Measurements from ENCODE around the gene GPR161. TPM values are rescaled to one million over a fixed set of nuclear protein-coding genes. Genes with fewer than 3 reads are reported as not detected.
"Not testable (repeated sequence)": the region's sequence is repeated elsewhere in the genome, so short reads cannot be mapped to it uniquely, and the experiment has no call there.

Gene GPR161
- total RNA-seq: 1 to 10 TPM; 2.7 to 9.0 (median 6.6) TPM

GRCh38 chr1:168136709-168137514, at the start of gene GPR161:
Gene GPR161 (minus strand): TSS chr1:168136930. CDS start chr1:168104850, 32,080 bp downstream.
- peak within 1 kb of the TSS; percentile 56 to 89 (median 68) for H3K4me3 ChIP-seq
- H3K4me1 ChIP-seq: peaks cover 0 to 35% (median 11%) of the 10 kb centered on the region in 4 donors
- H3K9me3 ChIP-seq: no peaks in the 10 kb centered on the region
- 0 to 1% methylated on average over 30 of the region's 86 CpGs for WGBS, 2 donors
- no peaks in the 10 kb centered on the region for H3K36me3 ChIP-seq
- TF ChIP-seq, protein P1, sequence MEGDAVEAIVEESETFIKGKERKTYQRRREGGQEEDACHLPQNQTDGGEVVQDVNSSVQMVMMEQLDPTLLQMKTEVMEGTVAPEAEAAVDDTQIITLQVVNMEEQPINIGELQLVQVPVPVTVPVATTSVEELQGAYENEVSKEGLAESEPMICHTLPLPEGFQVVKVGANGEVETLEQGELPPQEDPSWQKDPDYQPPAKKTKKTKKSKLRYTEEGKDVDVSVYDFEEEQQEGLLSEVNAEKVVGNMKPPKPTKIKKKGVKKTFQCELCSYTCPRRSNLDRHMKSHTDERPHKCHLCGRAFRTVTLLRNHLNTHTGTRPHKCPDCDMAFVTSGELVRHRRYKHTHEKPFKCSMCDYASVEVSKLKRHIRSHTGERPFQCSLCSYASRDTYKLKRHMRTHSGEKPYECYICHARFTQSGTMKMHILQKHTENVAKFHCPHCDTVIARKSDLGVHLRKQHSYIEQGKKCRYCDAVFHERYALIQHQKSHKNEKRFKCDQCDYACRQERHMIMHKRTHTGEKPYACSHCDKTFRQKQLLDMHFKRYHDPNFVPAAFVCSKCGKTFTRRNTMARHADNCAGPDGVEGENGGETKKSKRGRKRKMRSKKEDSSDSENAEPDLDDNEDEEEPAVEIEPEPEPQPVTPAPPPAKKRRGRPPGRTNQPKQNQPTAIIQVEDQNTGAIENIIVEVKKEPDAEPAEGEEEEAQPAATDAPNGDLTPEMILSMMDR (IDR thresholded peaks at IDR 0.05): peak in 1 of 5 experiments; percentile 11
- TF ChIP-seq EP300 (IDR thresholded peaks at IDR 0.05): peak in 1 of 2 donors; percentile 35
- TF ChIP-seq POLR2A (IDR thresholded peaks at IDR 0.05): peak in 1 of 2 donors; percentile 34
- peak within 1 kb of the TSS; percentile 50 to 90 (median 74) for H3K27ac ChIP-seq
- peak; percentile 27 to 31 for DNase-seq (ENCODE audit: low spot score in 2 of 2)
- no peaks in the 10 kb centered on the region for H3K27me3 ChIP-seq

DNA sequence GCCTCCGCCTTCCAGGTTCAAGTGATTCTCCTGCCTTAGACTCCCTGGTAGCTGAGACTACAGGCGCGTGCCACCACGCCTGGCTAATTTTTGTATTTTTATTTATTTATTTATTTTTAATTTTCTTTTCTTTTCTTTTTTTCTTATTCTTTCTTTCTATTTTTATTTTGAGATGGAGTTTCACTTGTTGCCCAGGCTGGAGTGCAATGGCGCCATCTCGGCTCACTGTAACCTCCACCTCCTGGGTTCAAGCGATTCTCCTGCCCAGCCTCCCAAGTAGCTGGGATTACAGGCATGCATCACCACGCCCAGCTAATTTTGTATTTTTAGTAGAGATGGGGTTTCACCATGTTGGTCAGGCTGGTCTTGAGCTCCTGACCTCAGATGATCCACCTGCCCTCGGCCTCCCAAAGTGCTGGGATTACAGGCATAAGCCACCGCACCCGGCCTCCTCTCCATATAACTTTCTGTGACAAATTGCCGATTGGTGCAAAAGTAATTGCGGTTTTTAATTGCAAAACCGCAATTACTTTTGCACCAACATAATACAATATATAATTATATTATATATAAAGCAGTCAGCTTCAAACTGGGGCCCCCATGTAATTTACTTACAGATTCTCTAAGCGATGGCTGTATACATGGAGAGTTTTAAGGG, 44.5 kb upstream of the GPR161 start:
- not testable (repeated sequence) for H3K36me3 ChIP-seq; H3K4me3 ChIP-seq; DNase-seq (ENCODE audit: low spot score in 2 of 2); H3K9me3 ChIP-seq; H3K27ac ChIP-seq; H3K27me3 ChIP-seq
- H3K4me1 ChIP-seq: peaks cover 0 to 31% (median 6%) of the 10 kb centered on the region in 4 donors
- 96% methylated on average over 15 of the region's 15 CpGs for WGBS, 2 donors

DNA sequence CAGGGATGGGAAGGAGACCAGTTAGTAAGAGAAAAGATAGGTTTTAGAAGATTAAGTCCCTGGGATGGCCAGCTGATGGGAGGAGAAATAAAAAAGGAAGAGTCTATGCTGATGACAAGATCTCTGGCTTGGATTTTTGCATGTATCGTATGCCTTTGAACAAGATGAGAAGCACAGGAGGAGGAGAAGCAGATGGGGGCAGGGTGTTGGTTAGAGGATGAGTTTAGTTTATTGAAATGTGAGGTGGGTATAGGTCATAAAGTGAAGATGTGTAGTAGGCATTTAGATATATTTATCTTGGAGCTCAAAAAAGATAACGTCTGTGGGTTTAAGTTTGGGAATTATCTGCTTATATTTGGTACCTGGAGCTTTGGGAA, 43.4 kb upstream of the GPR161 start:
- Histone ChIP-seq H3K27me3 (no peaks in the 10 kb centered on the region), H3K4me3 (peak overlapping the region; percentile 67 to 90 (median 79)), H3K9me3 (no peaks in the 10 kb centered on the region), H3K27ac (peak overlapping the region in 3 of 4 donors; percentile 91 to 96 (median 94)), H3K4me1 (peaks cover 0 to 31% (median 6%) of the 10 kb centered on the region in 4 donors), H3K36me3 (peaks cover 0 to 2% (median 0%) of the 10 kb centered on the region in 3 donors)
- no peak for DNase-seq (ENCODE audit: low spot score in 2 of 2)
- WGBS, 2 donors: 35 to 37% methylated on average over 2 of the region's 2 CpGs
- TF ChIP-seq EP300 (IDR thresholded peaks at IDR 0.05) (no peak), POLR2A (IDR thresholded peaks at IDR 0.05) (no peak)
- TF ChIP-seq, protein P1 (IDR thresholded peaks at IDR 0.05): no peak

GRCh38 chr1:168179438-168180147, 42.9 kb upstream of the GPR161 start:
- Histone ChIP-seq H3K4me1 (peaks cover 0 to 31% (median 6%) of the 10 kb centered on the region in 4 donors), H3K4me3 (peak overlapping the region; percentile 67 to 90 (median 79)), H3K27ac (peak overlapping the region; percentile 85 to 96 (median 92)), H3K27me3 (no peaks in the 10 kb centered on the region), H3K9me3 (no peaks in the 10 kb centered on the region), H3K36me3 (no peaks in the 10 kb centered on the region)
- WGBS, 2 donors: 4 to 5% methylated on average over 20 of the region's 20 CpGs
- no peak for DNase-seq (ENCODE audit: low spot score in 2 of 2)
- TF ChIP-seq EP300 (IDR thresholded peaks at IDR 0.05) (no peak), POLR2A (IDR thresholded peaks at IDR 0.05) (no peak)
- TF ChIP-seq, protein P1 (IDR thresholded peaks at IDR 0.05): no peak

DNA sequence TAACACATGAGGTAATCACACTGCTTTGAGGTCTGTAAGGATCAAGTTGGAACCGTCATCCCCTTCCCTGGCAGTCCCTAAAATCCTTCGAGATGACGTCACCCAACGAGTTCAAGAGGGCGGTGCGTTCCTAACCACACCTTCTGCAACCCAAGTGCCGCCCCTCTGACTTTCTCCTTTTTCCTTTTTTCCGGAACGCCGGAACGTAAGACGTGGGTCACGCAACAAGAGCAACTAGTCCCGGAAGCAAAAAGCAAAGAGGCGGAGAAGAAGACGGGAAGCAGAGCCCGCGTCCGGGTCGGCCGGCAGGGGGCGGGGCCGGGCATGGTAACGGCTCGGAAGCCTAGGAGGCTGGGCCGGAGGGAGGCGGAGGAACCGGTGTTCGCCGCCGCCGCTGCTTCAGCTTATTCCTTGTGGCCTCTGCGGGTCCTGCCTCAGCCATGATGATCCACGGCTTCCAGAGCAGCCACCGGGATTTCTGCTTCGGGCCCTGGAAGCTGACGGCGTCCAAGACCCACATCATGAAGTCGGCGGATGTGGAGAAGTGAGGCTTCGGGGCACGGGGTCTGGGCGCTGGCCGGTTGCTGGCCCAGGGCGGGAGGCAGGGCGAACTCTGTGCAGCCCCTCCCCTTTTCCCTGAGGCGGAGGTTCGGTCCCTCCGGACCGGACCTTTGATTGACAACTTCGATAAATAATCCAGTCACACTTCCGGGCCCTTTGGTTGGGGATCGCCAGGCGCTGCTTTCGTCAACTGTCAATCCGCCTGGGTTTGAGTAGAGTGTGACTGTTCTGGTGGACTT, 42.1 kb upstream of the GPR161 start, which contains the start of gene TIPRL:
Gene TIPRL, plus strand, starts transcription at position 325 of the 800 bp plus-strand sequence. Its CDS starts 116 bp downstream, at position 441.
- H3K4me1 ChIP-seq: peaks cover 0 to 31% (median 6%) of the 10 kb centered on the region in 4 donors
- TF ChIP-seq EP300 (IDR thresholded peaks at IDR 0.05) (peak; percentile 91 to 95), POLR2A (IDR thresholded peaks at IDR 0.05) (peak; percentile 74 to 78)
- TF ChIP-seq, protein P1 (IDR thresholded peaks at IDR 0.05): peak; percentile 76 to 91 (median 88)
- H3K27me3 ChIP-seq: no peaks in the 10 kb centered on the region
- peak within 1 kb of the TSS; percentile 85 to 96 (median 92) for H3K27ac ChIP-seq
- no peaks in the 10 kb centered on the region for H3K9me3 ChIP-seq
- 0 to 1% methylated on average over 22 to 56 of the region's 56 CpGs for WGBS, 2 donors
- peak; percentile 89 to 94 for DNase-seq (ENCODE audit: low spot score in 2 of 2)
- peak within 1 kb of the TSS; percentile 67 to 90 (median 79) for H3K4me3 ChIP-seq
- no peaks in the 10 kb centered on the region for H3K36me3 ChIP-seq

All from tibial nerve (tissue), 4 donors.